Lower lobe of right lung (tissue), 2 donors: ENCODE measurements around the gene CX3CL1. TPM values are rescaled to one million over a fixed set of nuclear protein-coding genes. Genes with fewer than 3 reads are reported as not detected.

Experiments used
- ATAC-seq, 2 donors: fragments of 200-7000 bp; cut with Tn5 transposase; one replicate each; pipeline ENCODE4 v1.9.1; 2020 to 2022; ENCODE audit warnings: mild to moderate bottlenecking in 2 of 2, moderate library complexity in 2 of 2
- DNase-seq: peaks from one replicate; pipeline ENCODE4 v3.0.0-alpha.2; 2020
- H3K27ac ChIP-seq: fragments of 200-600 bp; one replicate; pipeline ENCODE4 v1.8.0; 2022
- H3K27me3 ChIP-seq: fragments of 200-600 bp; one replicate; pipeline ENCODE4 v1.8.0; 2022; ENCODE audit warnings: low read depth
- H3K36me3 ChIP-seq: fragments of 200-600 bp; one replicate; pipeline ENCODE4 v1.8.0; 2022; ENCODE audit warnings: mild to moderate bottlenecking
- H3K4me1 ChIP-seq: fragments of 200-600 bp; one replicate; pipeline ENCODE4 v1.8.0; 2022
- H3K4me3 ChIP-seq: fragments of 200-600 bp; one replicate; pipeline ENCODE4 v1.8.0; 2022; ENCODE audit warnings: mild to moderate bottlenecking
- H3K9me3 ChIP-seq: fragments of 200-600 bp; one replicate; pipeline ENCODE4 v1.8.0; 2022
- intact Hi-C: fragments of 100-400 bp; cut with DNase I; formaldehyde crosslinking; loops from one replicate; pipeline ENCODE4 v1.11.0; 2022
- total RNA-seq: library from RNA; stranded (reverse); fragmentation: NEBNext Ultra II Directional; extraction: Animal tissue kit (Norgen Biotek cat#: 25700); gene quantifications from one replicate; pipeline ENCODE4 v1.2.1, GENCODE V29; 2021
- TF ChIP-seq, protein P1 (sequence below): fragments of 200-600 bp; IDR thresholded peaks from one replicate; pipeline ENCODE4 v1.8.0; 2022; ENCODE audit warnings: antibody characterized with exemption, mild to moderate bottlenecking
- donor health status: DM: no; HTN: yes; CAD: no; lungs with severe emphysema.

The CX3CL1 gene
- total RNA-seq, 1 donor from 2014 or later, result 33.6 TPM

GRCh38 chr16:57384248-57385070 lies 12.2 kb downstream of the CX3CL1 start:
- H3K4me3 ChIP-seq, result no peak overlapping the region
- peak; percentile 18 to 21 for ATAC-seq
- H3K9me3 ChIP-seq, result no peaks in the 10 kb centered on the region
- no peak for DNase-seq
- intact Hi-C loops, result no loop called here
- H3K27me3 ChIP-seq, result no peaks in the 10 kb centered on the region
- peaks cover 13% of the 10 kb centered on the region for H3K36me3 ChIP-seq
- peak overlapping the region; percentile 21 for H3K27ac ChIP-seq
- TF ChIP-seq, protein P1, sequence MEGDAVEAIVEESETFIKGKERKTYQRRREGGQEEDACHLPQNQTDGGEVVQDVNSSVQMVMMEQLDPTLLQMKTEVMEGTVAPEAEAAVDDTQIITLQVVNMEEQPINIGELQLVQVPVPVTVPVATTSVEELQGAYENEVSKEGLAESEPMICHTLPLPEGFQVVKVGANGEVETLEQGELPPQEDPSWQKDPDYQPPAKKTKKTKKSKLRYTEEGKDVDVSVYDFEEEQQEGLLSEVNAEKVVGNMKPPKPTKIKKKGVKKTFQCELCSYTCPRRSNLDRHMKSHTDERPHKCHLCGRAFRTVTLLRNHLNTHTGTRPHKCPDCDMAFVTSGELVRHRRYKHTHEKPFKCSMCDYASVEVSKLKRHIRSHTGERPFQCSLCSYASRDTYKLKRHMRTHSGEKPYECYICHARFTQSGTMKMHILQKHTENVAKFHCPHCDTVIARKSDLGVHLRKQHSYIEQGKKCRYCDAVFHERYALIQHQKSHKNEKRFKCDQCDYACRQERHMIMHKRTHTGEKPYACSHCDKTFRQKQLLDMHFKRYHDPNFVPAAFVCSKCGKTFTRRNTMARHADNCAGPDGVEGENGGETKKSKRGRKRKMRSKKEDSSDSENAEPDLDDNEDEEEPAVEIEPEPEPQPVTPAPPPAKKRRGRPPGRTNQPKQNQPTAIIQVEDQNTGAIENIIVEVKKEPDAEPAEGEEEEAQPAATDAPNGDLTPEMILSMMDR, result no peak
- peaks cover 41% of the 10 kb centered on the region for H3K4me1 ChIP-seq

DNA sequence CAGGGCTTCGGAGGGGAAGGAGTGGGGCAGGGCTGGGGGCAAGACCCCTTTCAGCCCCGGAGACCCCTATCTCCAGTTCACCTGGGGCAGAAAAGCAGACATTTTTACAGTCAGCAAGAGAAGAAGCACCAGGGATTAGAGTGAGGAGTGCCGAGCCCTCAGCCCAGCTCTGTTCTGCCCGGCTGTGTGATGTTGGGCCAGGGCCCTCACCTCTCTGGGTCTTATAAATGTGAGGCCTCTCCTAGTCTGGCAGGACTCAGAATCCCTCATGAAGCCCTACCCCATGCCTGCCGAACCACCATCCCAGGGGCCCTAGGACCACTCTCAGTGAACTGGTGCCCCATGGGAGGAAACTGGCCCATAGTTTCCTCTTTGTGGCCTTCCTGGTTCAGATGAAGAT lies 12.8 kb downstream of the CX3CL1 start:
- Histone ChIP-seq H3K4me3 (no peak overlapping the region), H3K9me3 (no peaks in the 10 kb centered on the region), H3K27me3 (no peaks in the 10 kb centered on the region), H3K4me1 (peaks cover 36% of the 10 kb centered on the region), H3K36me3 (peaks cover 13% of the 10 kb centered on the region), H3K27ac (no peak overlapping the region)
- no peak for DNase-seq
- intact Hi-C loops, result no loop called here
- TF ChIP-seq, protein P1, result no peak
- no peak for ATAC-seq

GRCh38 chr16:57386381-57386951 lies 14.2 kb downstream of the CX3CL1 start:
- TF ChIP-seq, protein P1, result no peak
- peaks cover 23% of the 10 kb centered on the region for H3K4me1 ChIP-seq
- no peak overlapping the region for H3K27ac ChIP-seq
- no peak overlapping the region for H3K4me3 ChIP-seq
- no peaks in the 10 kb centered on the region for H3K27me3 ChIP-seq
- no peaks in the 10 kb centered on the region for H3K9me3 ChIP-seq
- ATAC-seq (no peak), DNase-seq (no peak)
- peaks cover 11% of the 10 kb centered on the region for H3K36me3 ChIP-seq
- intact Hi-C loops, result no loop called here

- DNase-seq (no peak), ATAC-seq (no peak)
- Histone ChIP-seq H3K27ac (no peak overlapping the region), H3K27me3 (no peaks in the 10 kb centered on the region), H3K9me3 (no peaks in the 10 kb centered on the region), H3K36me3 (no peaks in the 10 kb centered on the region), H3K4me1 (peaks cover 20% of the 10 kb centered on the region), H3K4me3 (no peak overlapping the region)
- intact Hi-C loops, result no loop called here
- TF ChIP-seq, protein P1, result no peak
Measured at GRCh38 chr16:57387598-57388354, 15.5 kb downstream of the CX3CL1 start.

DNA sequence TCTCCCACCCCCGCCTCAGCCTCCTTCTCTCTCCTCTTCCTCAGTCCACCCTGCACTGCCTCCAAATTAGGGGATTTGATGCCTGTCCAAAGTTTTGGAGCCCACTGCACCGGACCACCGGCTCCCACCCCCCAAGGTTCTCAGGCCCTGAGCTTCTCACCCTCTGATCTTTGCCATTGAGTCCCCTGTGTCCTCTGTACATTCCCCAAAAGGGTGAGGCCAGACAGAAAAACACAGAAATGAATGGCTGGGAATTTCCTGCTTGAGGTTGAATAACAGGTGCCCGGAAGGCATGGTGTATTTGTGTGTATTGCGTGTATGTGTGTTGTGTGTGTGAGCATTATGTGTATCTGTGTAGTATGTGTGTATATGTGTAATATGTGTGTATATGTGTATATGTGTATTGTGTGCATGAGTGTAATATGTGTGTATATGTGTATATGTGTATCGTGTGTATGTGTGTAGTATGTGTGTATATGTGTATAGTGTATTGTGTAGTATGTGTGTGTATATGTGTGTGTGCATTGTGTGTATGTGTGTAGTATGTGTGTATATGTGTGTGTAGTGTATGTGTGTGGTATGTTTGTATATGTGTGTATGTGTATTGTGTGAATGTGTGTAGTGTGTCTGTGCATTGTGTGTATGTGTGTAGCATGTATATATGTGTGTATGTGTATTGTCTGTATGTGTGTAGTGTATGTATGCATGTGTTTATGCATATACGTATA lies 16.2 kb downstream of the CX3CL1 start:
- TF ChIP-seq, protein P1, result no peak
- Histone ChIP-seq H3K36me3 (no peaks in the 10 kb centered on the region), H3K9me3 (no peaks in the 10 kb centered on the region), H3K27me3 (no peaks in the 10 kb centered on the region), H3K4me3 (no peak overlapping the region), H3K27ac (no peak overlapping the region), H3K4me1 (peaks cover 19% of the 10 kb centered on the region)
- intact Hi-C loops, result no loop called here
- DNase-seq (no peak), ATAC-seq (peak; percentile 47 to 55)
